ENCODE measurements around the gene KCNC1. TPM values are rescaled to one million over a fixed set of nuclear protein-coding genes. Genes with fewer than 3 reads are reported as not detected.

KCNC1 gene
- total RNA-seq, 1 experiment from 2014 or later, result 0.04 TPM

DNA sequence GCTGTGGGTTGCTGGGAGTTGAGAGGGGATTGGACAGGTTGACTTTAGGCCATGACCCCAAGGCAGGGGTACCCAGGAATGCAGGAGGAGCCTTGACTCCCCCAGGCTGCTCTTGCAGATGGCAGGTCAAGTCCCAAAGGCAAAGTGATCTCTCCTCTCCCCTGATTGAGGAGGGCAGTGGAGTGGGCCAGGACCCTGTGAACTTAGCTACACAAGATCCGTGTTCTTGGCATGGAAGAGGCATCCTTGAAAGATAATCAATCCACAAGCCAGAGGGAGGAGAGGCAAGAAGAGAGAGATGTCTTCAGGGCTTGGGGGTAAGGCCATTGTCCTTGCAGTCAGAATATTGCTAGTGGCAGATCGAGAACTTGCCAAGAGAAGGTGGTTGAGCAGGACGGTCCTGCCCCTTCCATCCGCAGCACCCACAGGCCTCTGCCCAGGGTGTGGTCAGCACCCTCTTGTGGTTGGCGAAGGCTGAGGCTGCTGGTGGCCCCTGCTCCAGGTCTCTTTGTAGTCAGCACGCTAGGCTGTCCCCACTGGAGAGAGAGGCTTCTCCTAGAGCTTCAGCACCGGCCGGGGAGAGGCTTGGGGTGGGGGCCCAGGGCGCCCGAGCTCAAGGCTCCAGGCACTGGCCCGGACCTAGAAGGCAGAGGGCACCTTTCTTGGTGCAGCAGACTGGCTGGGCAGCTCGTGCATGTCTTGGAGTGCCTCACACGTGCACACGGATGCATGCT, 45.4 kb downstream of the KCNC1 start:
- H2BK15ac ChIP-seq (ENCODE audit: low read depth, low read length), result no peak overlapping the region
- no peaks in the 10 kb centered on the region for H3K79me1 ChIP-seq (ENCODE audit: insufficient read depth, low read depth, low read length, poor library complexity, severe bottlenecking)
- no peak overlapping the region; a peak in 1 of 7 replicates for H3K27ac Mint-ChIP-seq
- no peak overlapping the region for H3K4ac ChIP-seq (ENCODE audit: low read depth, low read length)
- no peak overlapping the region for H2BK5ac ChIP-seq (ENCODE audit: insufficient read length, low read length)
- H3K4me2 ChIP-seq (ENCODE audit: insufficient read depth, insufficient read length, low read length), result no peak overlapping the region
- DNase-seq, result no peak
- no peak overlapping the region for H4K91ac ChIP-seq (ENCODE audit: insufficient read length, low read depth, low read length)
- H3K18ac ChIP-seq (ENCODE audit: insufficient read length, low read depth, low read length), result no peak overlapping the region
- no peak overlapping the region for H3T11ph ChIP-seq (ENCODE audit: low read length)
- WGBS (ENCODE audit: extremely low coverage, insufficient read length, low lambda C conversion rate), result no CpG with 5 or more reads among the region's 14 CpGs
- no peak overlapping the region for H3K23ac ChIP-seq (ENCODE audit: insufficient read length, low read depth, low read length)
- H3K27ac ChIP-seq (ENCODE audit: insufficient read length, low read depth, low read length), result no peak overlapping the region
- H4K5ac ChIP-seq (ENCODE audit: insufficient read length, low read depth, low read length), result no peak overlapping the region
- no peaks in the 10 kb centered on the region; a peak in 1 of 4 replicates for H3K4me1 Mint-ChIP-seq
- no peaks in the 10 kb centered on the region for H3K36me3 Mint-ChIP-seq (ENCODE audit: insufficient read depth in 1 of 3, low read depth in 3 of 3)
- no peaks in the 10 kb centered on the region for H3K79me2 ChIP-seq (ENCODE audit: insufficient read depth, low read length)
- H3K9ac ChIP-seq (ENCODE audit: extremely low read depth, insufficient read length, low read length), result no peak overlapping the region
- H2BK120ac ChIP-seq (ENCODE audit: low read depth, low read length, poor library complexity, severe bottlenecking), result no peak overlapping the region
- no peak overlapping the region for H3K4me3 Mint-ChIP-seq
- no peaks in the 10 kb centered on the region for H3K9me3 Mint-ChIP-seq
- H3K4me1 ChIP-seq (ENCODE audit: insufficient read depth, low read length), result no peaks in the 10 kb centered on the region
- H3K56ac ChIP-seq (ENCODE audit: insufficient read length, low read depth, low read length), result no peak overlapping the region
- no peak overlapping the region for H3K14ac ChIP-seq (ENCODE audit: insufficient read depth, low read length)
- H2AFZ ChIP-seq (ENCODE audit: low read length), result no peak overlapping the region
- peaks cover 2% of the 10 kb centered on the region for H3K27me3 Mint-ChIP-seq (ENCODE audit: low read depth)
- no peak overlapping the region for H2BK12ac ChIP-seq (ENCODE audit: insufficient read length, low read depth, low read length)
- H4K20me1 ChIP-seq (ENCODE audit: control insufficient read depth, insufficient read depth, insufficient read length), result no peaks in the 10 kb centered on the region
- no peaks in the 10 kb centered on the region for H3K23me2 ChIP-seq (ENCODE audit: insufficient read length, low read depth, low read length, poor library complexity, severe bottlenecking)
- no peaks in the 10 kb centered on the region for H3K9me3 ChIP-seq (ENCODE audit: control insufficient read depth, low read depth, low read length)
- H4K8ac ChIP-seq (replicated peaks; ENCODE audit: insufficient read length, low read depth, low read length), result no peak overlapping the region
- no peak overlapping the region for H2BK20ac ChIP-seq (ENCODE audit: low read depth, low read length, poor library complexity, severe bottlenecking)
- no peak overlapping the region for H2AK5ac ChIP-seq (ENCODE audit: insufficient read length, low read length)
- no peaks in the 10 kb centered on the region for H3K27me3 ChIP-seq (ENCODE audit: insufficient read depth, low read length)
- TF ChIP-seq, protein P1, sequence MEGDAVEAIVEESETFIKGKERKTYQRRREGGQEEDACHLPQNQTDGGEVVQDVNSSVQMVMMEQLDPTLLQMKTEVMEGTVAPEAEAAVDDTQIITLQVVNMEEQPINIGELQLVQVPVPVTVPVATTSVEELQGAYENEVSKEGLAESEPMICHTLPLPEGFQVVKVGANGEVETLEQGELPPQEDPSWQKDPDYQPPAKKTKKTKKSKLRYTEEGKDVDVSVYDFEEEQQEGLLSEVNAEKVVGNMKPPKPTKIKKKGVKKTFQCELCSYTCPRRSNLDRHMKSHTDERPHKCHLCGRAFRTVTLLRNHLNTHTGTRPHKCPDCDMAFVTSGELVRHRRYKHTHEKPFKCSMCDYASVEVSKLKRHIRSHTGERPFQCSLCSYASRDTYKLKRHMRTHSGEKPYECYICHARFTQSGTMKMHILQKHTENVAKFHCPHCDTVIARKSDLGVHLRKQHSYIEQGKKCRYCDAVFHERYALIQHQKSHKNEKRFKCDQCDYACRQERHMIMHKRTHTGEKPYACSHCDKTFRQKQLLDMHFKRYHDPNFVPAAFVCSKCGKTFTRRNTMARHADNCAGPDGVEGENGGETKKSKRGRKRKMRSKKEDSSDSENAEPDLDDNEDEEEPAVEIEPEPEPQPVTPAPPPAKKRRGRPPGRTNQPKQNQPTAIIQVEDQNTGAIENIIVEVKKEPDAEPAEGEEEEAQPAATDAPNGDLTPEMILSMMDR (conservative IDR thresholded peaks at IDR 0.05), result 0 out of 3 replicates have a peak, but pooled peaks have one; percentile 31
